Measurements from ENCODE around the gene OR6Q1. TPM values are rescaled to one million over a fixed set of nuclear protein-coding genes. Genes with fewer than 3 reads are reported as not detected.
A peak's percentile ranks its signal among the peaks of the same experiment; 100 is the strongest.

OR6Q1 gene
- total and polyA plus RNA-seq, 2 experiments from 2014 or later = not detected

GRCh38 chr11:58075781-58076180 is 45.0 kb downstream of the OR6Q1 start:
- in situ Hi-C loops (cut with MboI) = no loop called here
- H2AFZ ChIP-seq = no peak overlapping the region
- no peak overlapping the region for H3K4me2 ChIP-seq (ENCODE audit: unreplicated experiment)
- H3K9me3 ChIP-seq (ENCODE audit: low read depth) = peaks cover 3% of the 10 kb centered on the region
- WGBS, 2 experiments (ENCODE audit: low coverage in 1 of 2, low lambda C conversion rate in 2 of 2, missing lambda C conversion rate in 2 of 2) = 4 to 11% methylated on average over 2 of the region's 2 CpGs
- no peaks in the 10 kb centered on the region for H3F3A ChIP-seq (ENCODE audit: insufficient read depth)
- H3K27me3 ChIP-seq (replicated peaks; ENCODE audit: insufficient read depth) = no peaks in the 10 kb centered on the region
- no peaks in the 10 kb centered on the region for H3K79me2 ChIP-seq (ENCODE audit: insufficient read depth)
- no peak overlapping the region for H3K4me3 ChIP-seq
- H3K4me1 ChIP-seq (ENCODE audit: insufficient read depth) = 0 out of 2 replicates have a peak, but pooled peaks cover 7% of the 10 kb centered on the region
- no peak for TF ChIP-seq EZH2 (IDR thresholded peaks at IDR 0.05; ENCODE audit: insufficient read depth, poor library complexity, severe bottlenecking)
- no peak for TF ChIP-seq EZH2phosphoT487 (IDR thresholded peaks at IDR 0.05; ENCODE audit: insufficient read depth, low read depth)
- H3K9me2 ChIP-seq (ENCODE audit: insufficient read depth) = no peaks in the 10 kb centered on the region
- H3K27ac ChIP-seq = no peak overlapping the region
- H3K36me3 ChIP-seq (ENCODE audit: low read depth) = no peaks in the 10 kb centered on the region
- H4K20me1 ChIP-seq (ENCODE audit: insufficient read depth) = no peaks in the 10 kb centered on the region
- H3K9ac ChIP-seq = no peak overlapping the region
- peak; percentile 76 for DNase-seq

Small RNA genes lying within 50 kb of the gene (small RNA-seq; reads per million reads assigned to genes)
- not detected for gene RNU6-899P (ENCODE audit: low read depth, low replicate concordance)

Other genes with a start within 250 kb of the OR6Q1 start
- gene OR9Q1, start 7.1 kb upstream of the OR6Q1 start, total RNA-seq (2014; rRNA removed; shearing (Covaris generic)) = not detected in 2 replicates
- not detected in 2 replicates for gene OR9Q1, start 7.1 kb upstream of the OR6Q1 start, polyA plus RNA-seq (2016; fragmentation: Nextera tagmentation; extraction: Ambion mirVana)
- not detected in 2 replicates for gene OR9I1, start 94.6 kb downstream of the OR6Q1 start, total RNA-seq (2014; rRNA removed; shearing (Covaris generic))
- not detected in 2 replicates for gene OR9I1, start 94.6 kb downstream of the OR6Q1 start, polyA plus RNA-seq (2016; fragmentation: Nextera tagmentation; extraction: Ambion mirVana)
- not detected in 2 replicates for gene OR9Q2, start 158.1 kb downstream of the OR6Q1 start, total RNA-seq (2014; rRNA removed; shearing (Covaris generic))
- gene OR9Q2, start 158.1 kb downstream of the OR6Q1 start, polyA plus RNA-seq (2016; fragmentation: Nextera tagmentation; extraction: Ambion mirVana) = not detected in 2 replicates
- gene OR1S2, start 173.2 kb downstream of the OR6Q1 start, total RNA-seq (2014; rRNA removed; shearing (Covaris generic)) = not detected in 2 replicates
- not detected in 2 replicates for gene OR1S2, start 173.2 kb downstream of the OR6Q1 start, polyA plus RNA-seq (2016; fragmentation: Nextera tagmentation; extraction: Ambion mirVana)
- gene OR1S1, start 181.8 kb downstream of the OR6Q1 start, total RNA-seq (2014; rRNA removed; shearing (Covaris generic)) = not detected in 2 replicates
- not detected in 2 replicates for gene OR1S1, start 181.8 kb downstream of the OR6Q1 start, polyA plus RNA-seq (2016; fragmentation: Nextera tagmentation; extraction: Ambion mirVana)
- gene OR10Q1, start 198.0 kb downstream of the OR6Q1 start, total RNA-seq (2014; rRNA removed; shearing (Covaris generic)) = not detected in 2 replicates
- not detected in 2 replicates for gene OR10Q1, start 198.0 kb downstream of the OR6Q1 start, polyA plus RNA-seq (2016; fragmentation: Nextera tagmentation; extraction: Ambion mirVana)
- gene OR10W1, start 237.3 kb downstream of the OR6Q1 start, total RNA-seq (2014; rRNA removed; shearing (Covaris generic)) = not detected in 2 replicates
- gene OR10W1, start 237.3 kb downstream of the OR6Q1 start, polyA plus RNA-seq (2016; fragmentation: Nextera tagmentation; extraction: Ambion mirVana) = not detected in 2 replicates

Measured in GM23248 (cell line).